Gastrocnemius medialis (tissue), 4 donors: ENCODE results near the gene SLC12A9. TPM values are rescaled to one million over a fixed set of nuclear protein-coding genes. Genes with fewer than 3 reads are reported as not detected.

Experiments
- ATAC-seq, 2 donors: fragments of 150-250 bp; one replicate each; pipeline ENCODE4 v1.9.1; 2016
- DNase-seq, 2 donors: peaks; one replicate each; pipeline ENCODE4 v3.0.0-alpha.2; 2019
- H3K27ac ChIP-seq, 4 donors: fragments of 200-600 bp; sonication (generic); 1 replicate in 1 of 4; 2 replicates in 3 of 4; pipeline ENCODE4 v1.5.1; 2016 to 2018; ENCODE audit warnings: mild to moderate bottlenecking in 2 of 4, moderate library complexity in 1 of 4
- H3K27me3 ChIP-seq, 3 donors: fragments of 200-600 bp; sonication (generic) in 2 of 3; 1 replicate in 1 of 3; 2 replicates in 2 of 3; pipeline versions ENCODE4 v1.5.1 to v1.6.0; 2016 to 2019; ENCODE audit warnings: mild to moderate bottlenecking in 1 of 3, moderate library complexity in 1 of 3
- H3K36me3 ChIP-seq, 2 donors: fragments of 200-600 bp; sonication (generic) in 1 of 2; one replicate each; pipeline ENCODE4 v1.5.1; 2017 to 2018
- H3K4me1 ChIP-seq, 2 donors: fragments of 200-600 bp; sonication (generic) in 1 of 2; one replicate each; pipeline ENCODE4 v1.5.1; 2016 to 2017; ENCODE audit warnings: mild to moderate bottlenecking in 2 of 2
- H3K4me3 ChIP-seq, 4 donors: fragments of 200-600 bp; sonication (generic) in 3 of 4; 1 replicate in 1 of 4; 2 replicates in 3 of 4; pipeline ENCODE4 v1.5.1; 2016 to 2019; ENCODE audit warnings: mild to moderate bottlenecking in 2 of 4
- H3K9me3 ChIP-seq, 3 donors: fragments of 200-600 bp; sonication (generic) in 2 of 3; 1 replicate in 1 of 3; 2 replicates in 2 of 3; pipeline ENCODE4 v1.5.1; 2016 to 2019
- CTCF ChIP-seq, 5 experiments: fragments of 450-650 bp in 3 of 5; fragments of 200-600 bp in 2 of 5; sonication (generic) in 2 of 5; IDR thresholded peaks in 4 of 5; conservative IDR thresholded peaks in 1 of 5; 1 replicate in 4 of 5; 2 replicates in 1 of 5; pipeline ENCODE4 v1.5.1; 2016 to 2019; ENCODE audit warnings: antibody characterized with exemption in 5 of 5, mild to moderate bottlenecking in 3 of 5, moderate library complexity in 3 of 5
- POLR2A ChIP-seq, 2 donors: fragments of 450-650 bp; IDR thresholded peaks; one replicate each; pipeline ENCODE4 v1.6.1; 2017; ENCODE audit warnings: antibody characterized with exemption in 2 of 2, mild to moderate bottlenecking in 2 of 2, moderate library complexity in 2 of 2
- in situ Hi-C, 4 donors: fragments of 200-750 bp; cut with MboI; loops; one replicate each; pipeline versions ENCODE4 v1.15.0 to v1.8.0; 2017; ENCODE audit warnings: low sequenced_read_pairs in 4 of 4
- intact Hi-C: fragments of 100-400 bp; cut with DNase I; formaldehyde crosslinking; loops from one replicate; pipeline ENCODE4 v1.15.1; 2023; ENCODE audit warnings: low total_unique reads
- total RNA-seq, 4 donors: library from RNA; depleted of rRNA; stranded (reverse); fragments of >200 nt; gene quantifications; one replicate each; pipeline versions ENCODE4 v1.1.0 to v1.2.3, GENCODE V29; 2016

The SLC12A9 gene
- total RNA-seq, 4 donors from 2014 or later: 2.5 to 4.3 (median 3.8) TPM

- Histone ChIP-seq H3K36me3 (peaks cover 0 to 66% of the 10 kb centered on the region in 2 donors), H3K27me3 (no peaks in the 10 kb centered on the region), H3K27ac (no peak overlapping the region), H3K4me3 (no peak overlapping the region), H3K4me1 (peaks cover 31 to 32% of the 10 kb centered on the region in 2 donors), H3K9me3 (no peaks in the 10 kb centered on the region)
- in situ Hi-C loops (no loop called here), intact Hi-C loops (no loop called here)
- ATAC-seq (no peak), DNase-seq (no peak)
- TF ChIP-seq POLR2A (IDR thresholded peaks at IDR 0.05) (no peak), CTCF (IDR thresholded peaks at IDR 0.05 in 4 of 5, conservative IDR thresholded peaks at IDR 0.05 in 1 of 5) (no peak)
Measured at GRCh38 chr7:100880645-100881044, 28.1 kb downstream of the SLC12A9 start.

- Histone ChIP-seq H3K4me1 (peaks cover 26 to 27% of the 10 kb centered on the region in 2 donors), H3K27me3 (no peaks in the 10 kb centered on the region), H3K27ac (no peak overlapping the region), H3K4me3 (no peak overlapping the region), H3K9me3 (no peaks in the 10 kb centered on the region), H3K36me3 (peaks cover 0 to 71% of the 10 kb centered on the region in 2 donors)
- no peak for DNase-seq
- TF ChIP-seq POLR2A (IDR thresholded peaks at IDR 0.05) (no peak), CTCF (IDR thresholded peaks at IDR 0.05 in 4 of 5, conservative IDR thresholded peaks at IDR 0.05 in 1 of 5) (no peak)
- intact Hi-C loops (no loop called here), in situ Hi-C loops (no loop called here)
- ATAC-seq: no peak
Measured at GRCh38 chr7:100881136-100881535, 28.6 kb downstream of the SLC12A9 start.

GRCh38 chr7:100882201-100882600, 29.7 kb downstream of the SLC12A9 start:
- H3K9me3 ChIP-seq: no peaks in the 10 kb centered on the region
- H3K27me3 ChIP-seq: no peaks in the 10 kb centered on the region
- intact Hi-C loops: no loop called here
- peaks cover 0 to 75% of the 10 kb centered on the region in 2 donors for H3K36me3 ChIP-seq
- ATAC-seq: no peak
- H3K4me3 ChIP-seq: no peak overlapping the region
- no peak for DNase-seq
- H3K27ac ChIP-seq: no peak overlapping the region
- no peak for TF ChIP-seq POLR2A (IDR thresholded peaks at IDR 0.05)
- TF ChIP-seq CTCF (IDR thresholded peaks at IDR 0.05 in 4 of 5, conservative IDR thresholded peaks at IDR 0.05 in 1 of 5): no peak
- in situ Hi-C loops: no loop called here
- H3K4me1 ChIP-seq: peaks cover 15 to 16% of the 10 kb centered on the region in 2 donors

GRCh38 chr7:100882785-100883526, 30.4 kb downstream of the SLC12A9 start:
- H3K4me3 ChIP-seq: no peak overlapping the region
- H3K27me3 ChIP-seq: no peaks in the 10 kb centered on the region
- no peak for ATAC-seq
- H3K27ac ChIP-seq: no peak overlapping the region
- H3K36me3 ChIP-seq: peaks cover 0 to 83% of the 10 kb centered on the region in 2 donors
- DNase-seq: no peak
- H3K4me1 ChIP-seq: peaks cover 11 to 13% of the 10 kb centered on the region in 2 donors
- no peak for TF ChIP-seq POLR2A (IDR thresholded peaks at IDR 0.05)
- no peak for TF ChIP-seq CTCF (IDR thresholded peaks at IDR 0.05 in 4 of 5, conservative IDR thresholded peaks at IDR 0.05 in 1 of 5)
- intact Hi-C loops (no loop called here), in situ Hi-C loops (no loop called here)
- no peaks in the 10 kb centered on the region for H3K9me3 ChIP-seq
